HG03139 (cell line): ENCODE results near the gene PRDX1.
"Not testable (repeated sequence)": the region's sequence is repeated elsewhere in the genome, so short reads cannot be mapped to it uniquely, and the experiment has no call there.

ENCODE experiments used
- ATAC-seq: cut with Tn5 transposase; IDR thresholded peaks from one replicate; pipeline ENCODE4 v1.9.1; 2021; ENCODE audit not compliant: unreplicated experiment

Gene PRDX1

DNA sequence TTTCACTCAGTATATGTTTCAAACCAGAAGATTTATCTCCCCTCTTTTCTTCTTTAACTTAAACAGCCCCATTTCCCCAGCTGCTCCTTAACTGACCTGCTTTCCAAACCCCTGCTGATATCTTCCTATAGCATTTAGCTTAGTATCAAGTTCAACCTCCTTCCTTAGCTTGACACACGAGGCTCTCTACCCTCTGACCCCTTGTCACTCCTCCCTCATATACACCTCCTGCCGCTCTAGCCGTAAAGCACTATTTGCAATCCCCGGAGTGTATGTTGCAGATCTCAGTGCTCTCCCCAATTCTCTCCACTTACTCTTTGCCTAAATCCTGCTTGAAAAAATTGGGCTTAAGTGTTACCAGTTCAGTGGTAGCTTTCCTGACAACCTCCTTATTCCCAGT is 15.2 kb upstream of the PRDX1 start:
- no peak for ATAC-seq

GRCh38 chr1:45535988-45536766 is 14.5 kb upstream of the PRDX1 start:
- no peak for ATAC-seq

DNA sequence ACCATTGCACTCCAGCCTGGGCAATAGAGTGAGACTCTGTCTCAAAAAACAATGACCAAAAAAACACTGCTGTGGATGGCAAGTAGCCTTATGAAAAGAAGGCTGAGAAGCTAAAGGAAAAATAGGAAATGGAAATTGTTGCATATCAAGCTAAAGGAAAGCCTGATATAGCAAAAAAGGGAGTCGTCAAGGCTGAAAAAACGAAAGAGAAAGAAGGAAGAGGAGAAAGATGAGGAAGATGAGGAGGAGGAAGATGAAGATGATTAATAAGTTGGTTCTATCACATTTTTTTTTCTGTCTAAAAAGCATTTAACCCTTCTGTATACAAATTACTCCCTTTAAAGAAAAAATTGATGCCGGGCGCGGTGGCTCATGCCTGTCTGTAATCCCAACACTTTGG is 10.2 kb upstream of the PRDX1 start:
- ATAC-seq, result no peak

DNA sequence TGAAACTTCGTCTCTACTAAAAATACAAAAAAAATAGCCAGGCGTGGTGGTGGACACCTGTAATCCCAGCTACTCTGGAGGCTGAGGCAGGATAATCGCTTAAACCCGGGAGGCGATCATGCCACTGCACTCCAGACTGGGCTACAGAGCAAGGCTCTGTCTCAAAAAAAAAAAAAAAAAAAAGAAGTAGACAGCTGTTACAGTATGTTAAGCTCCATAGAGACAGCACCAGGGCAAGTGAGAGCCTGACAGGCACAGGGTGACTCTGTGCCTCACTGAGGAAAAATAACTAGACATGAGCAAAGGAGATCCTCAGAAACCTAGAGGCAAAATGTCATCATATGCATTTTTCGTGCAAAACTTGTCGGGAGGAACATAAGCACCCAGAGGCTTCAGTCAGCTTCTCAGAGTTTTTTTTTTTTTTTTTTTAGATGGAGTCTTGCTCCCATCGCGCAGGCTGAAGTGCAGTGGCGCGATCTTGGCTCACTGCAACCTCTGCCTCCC is 9.0 kb upstream of the PRDX1 start:
- ATAC-seq, result no peak

GRCh38 chr1:45526135-45526644 is 4.5 kb upstream of the PRDX1 start:
- ATAC-seq, result no peak

GRCh38 chr1:45523975-45524374 is 2.3 kb upstream of the PRDX1 start:
- not testable (repeated sequence) for ATAC-seq

GRCh38 chr1:45523516-45523915 is 1.8 kb upstream of the PRDX1 start:
- not testable (repeated sequence) for ATAC-seq

DNA sequence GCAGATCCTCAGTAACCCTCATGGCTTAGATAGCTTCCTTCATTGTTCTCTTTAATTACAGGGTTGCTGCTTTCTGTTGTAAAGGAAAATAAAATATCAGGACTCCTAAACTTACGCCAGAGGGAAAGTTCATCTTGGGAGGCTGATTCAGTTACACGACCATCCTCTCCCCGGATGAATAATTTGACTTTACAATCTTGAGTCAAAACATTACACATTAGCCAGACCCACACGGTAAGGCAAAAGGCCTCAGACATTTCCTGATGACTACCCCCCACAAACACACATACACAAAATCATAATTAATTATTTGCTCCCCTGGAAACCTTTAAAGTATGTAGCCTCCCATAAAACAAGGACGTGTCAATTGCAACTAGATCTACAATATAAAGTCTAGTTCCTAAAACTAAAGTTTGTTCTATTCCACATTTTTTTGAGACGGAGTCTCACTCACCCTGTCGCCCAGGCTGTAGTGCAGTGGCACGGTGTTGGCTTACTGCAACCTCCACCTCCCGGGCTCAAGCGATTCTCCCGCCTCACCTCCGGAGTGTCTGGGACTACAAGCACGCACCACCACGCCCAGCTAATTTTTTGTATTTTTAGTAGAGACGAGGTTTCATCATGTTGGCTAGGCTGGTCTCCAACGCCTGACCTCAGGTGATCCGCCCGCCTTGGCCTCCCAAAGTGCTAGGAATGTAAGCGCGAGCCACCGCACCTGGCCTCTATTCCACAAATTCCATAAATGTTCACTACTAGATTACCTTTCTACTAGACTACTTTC is 830 bp upstream of the PRDX1 start:
- ATAC-seq, result no peak

GRCh38 chr1:45519774-45520173 is 1.9 kb downstream of the PRDX1 start:
- not testable (repeated sequence) for ATAC-seq

DNA sequence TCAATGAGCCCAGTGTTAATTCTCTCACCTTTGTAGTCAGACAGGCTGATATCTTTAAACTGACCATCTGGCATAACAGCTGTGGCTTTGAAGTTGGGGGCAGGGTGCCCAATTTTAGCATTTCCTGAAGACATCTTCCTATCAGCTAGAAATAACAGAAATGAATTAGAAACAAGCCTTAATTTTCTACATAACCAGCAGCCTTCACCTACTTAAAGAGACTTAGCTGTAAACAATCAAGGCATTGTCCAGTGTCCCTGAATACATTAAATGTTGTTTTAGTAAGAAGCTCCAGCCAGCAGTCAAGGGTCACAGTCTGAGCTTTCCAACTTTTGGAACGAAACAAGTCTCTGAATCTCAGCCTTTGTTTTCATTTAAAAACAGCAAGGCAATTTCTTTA is 2.8 kb downstream of the PRDX1 start:
- no peak for ATAC-seq

- ATAC-seq, result not testable (repeated sequence)
Measured at GRCh38 chr1:45518366-45518765, 3.3 kb downstream of the PRDX1 start.

GRCh38 chr1:45516465-45516864 is 5.2 kb downstream of the PRDX1 start:
- no peak for ATAC-seq

GRCh38 chr1:45516036-45516435 is 5.6 kb downstream of the PRDX1 start:
- no peak for ATAC-seq

DNA sequence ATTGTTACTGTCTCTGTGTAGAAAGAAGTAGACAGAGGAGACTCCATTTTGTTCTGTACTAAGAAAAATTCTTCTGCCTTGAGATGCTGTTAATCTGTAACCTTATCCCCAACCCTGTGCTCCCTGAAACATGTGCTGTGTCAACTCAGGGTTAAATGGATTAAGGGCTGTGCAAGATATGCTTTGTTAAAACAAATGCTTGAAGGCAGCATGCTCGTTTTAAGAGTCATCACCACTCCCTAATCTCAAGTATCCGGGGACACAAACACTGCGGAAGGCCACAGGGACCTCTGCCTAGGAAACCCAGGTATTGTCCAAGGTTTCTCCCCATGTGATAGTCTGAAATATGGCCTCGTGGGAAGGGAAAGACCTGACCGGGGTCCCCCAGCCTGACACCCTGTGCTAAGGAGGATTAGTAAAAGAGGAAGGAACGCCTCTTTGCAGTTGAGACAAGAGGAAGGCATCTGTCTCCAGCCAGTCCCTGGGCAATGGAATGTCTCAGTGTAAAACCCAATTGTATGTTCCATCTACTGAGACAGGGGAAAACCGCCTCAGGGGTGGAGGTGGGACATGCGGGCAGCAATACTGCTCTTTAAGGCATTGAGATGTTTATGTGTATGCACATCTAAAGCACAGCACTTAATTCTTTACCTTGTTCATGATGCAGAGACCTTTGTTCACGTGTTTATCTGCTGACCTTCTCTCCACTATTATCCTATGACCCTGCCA is 8.0 kb downstream of the PRDX1 start:
- not testable (repeated sequence) for ATAC-seq

DNA sequence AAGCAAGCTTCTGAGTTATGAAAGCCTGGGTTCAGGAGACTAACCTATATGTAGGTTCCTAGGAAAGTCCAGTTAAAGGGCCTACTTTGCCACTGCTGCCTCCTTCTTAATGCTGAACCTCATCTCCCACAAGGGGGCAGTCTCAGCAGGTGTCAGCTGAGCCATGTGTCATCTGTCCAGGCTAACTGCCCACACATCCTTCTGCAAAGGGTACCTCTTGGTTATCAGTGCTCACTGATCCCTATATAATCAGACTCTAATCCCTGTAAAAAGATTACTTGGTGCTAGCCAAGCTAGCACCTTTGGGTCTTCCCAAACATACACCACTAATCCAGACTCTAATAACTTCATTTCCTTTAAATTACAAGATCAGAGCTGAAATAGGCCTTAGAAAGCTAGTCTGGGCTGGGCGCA is 9.0 kb downstream of the PRDX1 start:
- peak; percentile 63 for ATAC-seq

DNA sequence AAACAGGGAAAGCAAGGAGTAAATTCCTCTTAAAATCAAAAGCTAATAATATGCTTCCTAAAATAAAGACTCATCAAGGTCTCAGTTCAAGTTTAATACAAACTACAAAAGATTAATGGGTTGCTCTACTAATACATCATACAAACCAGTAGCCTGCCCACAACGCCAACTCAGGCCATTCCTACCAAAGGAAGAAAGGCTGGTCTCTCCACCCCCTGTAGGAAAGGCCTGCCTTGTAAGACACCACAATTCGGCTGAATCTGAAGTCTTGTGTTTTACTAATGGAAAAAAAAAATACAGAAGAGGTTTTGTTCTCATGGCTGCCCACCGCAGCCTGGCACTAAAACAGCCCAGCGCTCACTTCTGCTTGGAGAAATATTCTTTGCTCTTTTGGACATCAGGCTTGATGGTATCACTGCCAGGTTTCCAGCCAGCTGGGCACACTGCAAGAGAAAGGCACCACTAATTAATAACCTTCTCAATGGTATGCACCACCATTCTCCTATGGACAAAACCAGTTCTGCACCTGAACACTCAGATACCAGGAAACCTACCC is 10.6 kb downstream of the PRDX1 start:
- no peak for ATAC-seq

DNA sequence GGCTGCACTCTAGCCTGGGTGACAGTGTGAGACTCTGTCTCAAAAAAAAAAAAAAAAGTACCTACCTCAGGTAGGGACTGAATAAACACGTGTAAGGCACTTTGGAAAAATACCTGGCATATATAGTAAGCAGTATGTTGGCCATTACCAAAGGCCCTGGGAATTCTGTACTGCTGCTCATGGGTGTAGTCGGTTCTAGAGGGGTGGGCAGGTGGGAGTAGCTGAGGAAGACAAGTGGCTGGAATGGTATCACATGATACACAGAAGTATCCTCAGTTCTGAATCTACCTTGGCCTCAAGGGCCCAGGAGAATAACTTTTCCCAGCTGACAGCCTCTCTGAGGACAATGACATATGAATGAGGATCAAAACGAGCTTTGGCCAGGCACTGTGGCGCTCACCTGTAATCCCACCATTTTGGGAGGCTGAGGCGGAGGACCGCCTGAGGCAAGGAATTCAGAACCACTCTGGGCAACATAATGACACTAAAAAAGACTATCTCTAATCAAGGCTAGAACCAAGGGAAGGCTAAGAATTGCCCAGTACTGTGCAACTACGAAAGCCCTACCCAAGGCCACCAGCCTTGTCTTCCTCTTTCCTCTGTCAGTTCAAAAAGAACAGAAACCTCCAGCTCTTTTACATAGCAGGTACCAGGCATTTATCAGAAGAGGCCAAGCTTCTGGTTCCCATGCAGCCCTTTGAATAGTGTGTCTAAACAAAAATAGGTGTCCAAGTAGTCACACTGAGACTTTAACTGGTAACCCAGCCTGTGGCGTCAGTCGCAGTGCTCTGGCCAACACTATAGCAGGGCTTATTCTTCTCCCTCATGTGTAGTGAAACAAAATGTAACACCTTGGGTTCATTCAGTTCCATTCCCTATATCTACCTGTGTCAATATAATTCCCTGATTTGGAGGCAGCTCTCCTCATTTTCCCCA is 11.4 kb downstream of the PRDX1 start:
- ATAC-seq, result no peak

GRCh38 chr1:45508295-45509151 is 13.2 kb downstream of the PRDX1 start:
- ATAC-seq, result no peak

DNA sequence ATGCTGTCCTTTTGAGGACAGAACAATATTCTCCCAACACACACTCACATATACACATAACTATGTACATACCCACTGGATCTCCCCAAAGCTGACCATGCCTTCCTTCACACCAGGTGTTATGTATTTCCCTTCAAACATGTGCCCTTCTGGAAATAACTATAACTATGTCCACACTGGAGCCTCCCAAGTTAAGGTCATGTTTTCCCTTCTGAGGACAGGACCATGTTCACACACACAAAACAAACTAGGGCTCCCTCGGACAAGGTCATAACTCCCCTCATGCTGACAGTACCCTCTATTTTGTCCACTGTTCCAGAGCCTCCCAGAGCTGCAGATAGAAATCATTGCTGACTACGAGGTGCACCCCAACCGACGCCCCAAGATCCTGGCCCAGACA is 13.8 kb downstream of the PRDX1 start:
- ATAC-seq, result no peak
